Left forelimb (tissue), 1 donor: Measurements from ENCODE around the gene TBXA2R.
"Not testable (repeated sequence)": the region's sequence is repeated elsewhere in the genome, so short reads cannot be mapped to it uniquely, and the experiment has no call there.

ENCODE experiments used
- DNase-seq: peaks from one replicate; pipeline ENCODE4 v3.0.0-alpha.2; 2018; ENCODE audit warnings: low spot score

Gene TBXA2R

GRCh38 chr19:3605361-3605760 is 1.3 kb downstream of the TBXA2R start:
- DNase-seq = no peak

- DNase-seq = no peak
These were observed 1.7 kb downstream of the TBXA2R start for GRCh38 chr19:3604987-3605343.

- DNase-seq = no peak
These were observed 2.3 kb downstream of the TBXA2R start for GRCh38 chr19:3604227-3604986.

- DNase-seq = no peak
These were observed 3.4 kb downstream of the TBXA2R start for GRCh38 chr19:3603121-3603811.

GRCh38 chr19:3601021-3601420 is 5.7 kb downstream of the TBXA2R start:
- DNase-seq = no peak

GRCh38 chr19:3599776-3600187 is 6.9 kb downstream of the TBXA2R start:
- no peak for DNase-seq

- DNase-seq = no peak
These were observed 11.1 kb downstream of the TBXA2R start for GRCh38 chr19:3595521-3596061.

- DNase-seq = no peak
These were observed 13.5 kb downstream of the TBXA2R start for GRCh38 chr19:3593156-3593555.

GRCh38 chr19:3591876-3592613 is 14.6 kb downstream of the TBXA2R start:
- no peak for DNase-seq

- no peak for DNase-seq
These were observed 15.6 kb downstream of the TBXA2R start for GRCh38 chr19:3590991-3591659.

GRCh38 chr19:3589949-3590348 is 16.7 kb downstream of the TBXA2R start:
- DNase-seq = no peak

GRCh38 chr19:3589439-3589838 is 17.2 kb downstream of the TBXA2R start:
- no peak for DNase-seq

- no peak for DNase-seq
These were observed 19.8 kb downstream of the TBXA2R start for GRCh38 chr19:3586707-3587346.

GRCh38 chr19:3586127-3586626 is 20.5 kb downstream of the TBXA2R start:
- no peak for DNase-seq

- no peak for DNase-seq
These were observed 21.2 kb downstream of the TBXA2R start, which contains the start of gene GIPC3 for GRCh38 chr19:3585301-3586126. Gene GIPC3 (plus strand): TSS chr19:3585478. CDS start chr19:3585598, 120 bp downstream.

GRCh38 chr19:3584036-3584802 is 22.5 kb downstream of the TBXA2R start:
- DNase-seq = not testable (repeated sequence)

- DNase-seq = not testable (repeated sequence)
These were observed 24.9 kb downstream of the TBXA2R start for GRCh38 chr19:3581792-3582191.

GRCh38 chr19:3580156-3580934 is 26.3 kb downstream of the TBXA2R start:
- DNase-seq = no peak

GRCh38 chr19:3578390-3578789 is 28.3 kb downstream of the TBXA2R start:
- DNase-seq = no peak
